Heart left ventricle (tissue), 16 donors: Measurements from ENCODE around the gene CNTN4. TPM values are rescaled to one million over a fixed set of nuclear protein-coding genes. Genes with fewer than 3 reads are reported as not detected.

ENCODE experiments used
- ATAC-seq, 4 donors: fragments of 200-7000 bp; cut with Tn5 transposase; one replicate each; pipeline ENCODE4 v1.9.1; 2020 to 2022; ENCODE audit warnings: moderate library complexity in 4 of 4, mild to moderate bottlenecking in 3 of 4, moderate number of reproducible peaks in 1 of 4
- DNase-seq, 5 donors: peaks; one replicate each; pipeline ENCODE4 v3.0.0-alpha.2; 2020
- H3K27ac ChIP-seq, 12 donors: fragments of 200-600 bp; sonication (generic) in 4 of 12; one replicate each; pipeline versions ENCODE4 v1.5.0 to v1.8.0; 2016 to 2022; ENCODE audit warnings: mild to moderate bottlenecking in 2 of 12
- H3K27me3 ChIP-seq, 9 donors: fragments of 200-600 bp; sonication (generic) in 2 of 9; one replicate each; pipeline versions ENCODE4 v1.5.1 to v1.8.0; 2016 to 2022; ENCODE audit warnings: mild to moderate bottlenecking in 3 of 9
- H3K36me3 ChIP-seq, 9 donors: fragments of 200-600 bp; sonication (generic) in 2 of 9; one replicate each; pipeline versions ENCODE4 v1.5.0 to v1.8.0; 2018 to 2022; ENCODE audit warnings: mild to moderate bottlenecking in 2 of 9
- H3K4me1 ChIP-seq, 12 donors: fragments of 200-600 bp; sonication (generic) in 4 of 12; one replicate each; pipeline versions ENCODE4 v1.5.0 to v1.8.0; 2016 to 2022; ENCODE audit warnings: mild to moderate bottlenecking in 3 of 12
- H3K4me3 ChIP-seq, 12 donors: fragments of 200-600 bp; sonication (generic) in 4 of 12; one replicate each; pipeline versions ENCODE4 v1.5.0 to v1.8.0; 2017 to 2022; ENCODE audit warnings: mild to moderate bottlenecking in 9 of 12, moderate library complexity in 4 of 12
- H3K9me3 ChIP-seq, 12 donors: fragments of 200-600 bp; sonication (generic) in 4 of 12; one replicate each; pipeline versions ENCODE4 v1.5.0 to v1.8.0; 2016 to 2022; ENCODE audit warnings: mild to moderate bottlenecking in 1 of 12
- CTCF ChIP-seq, 12 donors: fragments of 200-600 bp; sonication (generic) in 4 of 12; IDR thresholded peaks; one replicate each; pipeline versions ENCODE4 v1.5.0 to v1.8.0; 2018 to 2022; ENCODE audit warnings: antibody characterized with exemption in 12 of 12, mild to moderate bottlenecking in 5 of 12
- POLR2A ChIP-seq, 2 donors: fragments of 450-650 bp; IDR thresholded peaks; one replicate each; pipeline ENCODE4 v1.6.1; 2017; ENCODE audit warnings: antibody characterized with exemption in 2 of 2, mild to moderate bottlenecking in 2 of 2, moderate library complexity in 2 of 2
- WGBS, 4 donors: extraction: QIAGEN DNeasy Blood & Tissue Kit in 2 of 4; methylation state at CpG; one replicate each; pipeline versions ENCODE4 v1.1.5 to v1.1.7; 2013 to 2018; 5-methylcytosine and 5-hydroxymethylcytosine counted together
- intact Hi-C, 10 donors: fragments of 100-400 bp; cut with DNase I; formaldehyde crosslinking; loops; one replicate each; pipeline versions ENCODE4 v1.11.1 to v1.14.2; 2022
- polyA plus RNA-seq, 2 donors: library from polyadenylated mRNA; stranded (reverse); fragments of 200-250 nt; gene quantifications; one replicate each; pipeline ENCODE4 v1.2.3, GENCODE V29; 2013
- total RNA-seq, 9 donors: library from RNA; depleted of rRNA in 2 of 9; stranded (reverse); fragments of >200 nt in 2 of 9; fragmentation: NEBNext Ultra II Directional in 3 of 9; extraction: Animal tissue kit (Norgen Biotek cat#: 25700) in 3 of 9; gene quantifications; one replicate each; pipeline versions ENCODE4 v1.1.0 to v1.2.4, GENCODE V29; 2016 to 2023
- donor health status: ischemic (EF 13 %, LVEDD 7.1; RV severe dilation, severe dysfunction).
- donor health status: healthy with polysubstance abuse.
- donor health status: DM: no; HTN: yes; CAD: no.
- donor health status: DM: no; HTN: no; CAD: no.
- donor health status: ischemic (EF 25% LVEDD 6.9; RV normal size, moderate dysfunction).
- donor health status: ischemic (EF 25% LVEDD 5.7; RV mildly dilated, moderate dysfunction).
- donor health status: healthy.
- donor health status: DM: yes; HTN: yes; CAD: no.
- donor health status: ischemic (EF 35%, LVEDD 5.7; RV mildly dilated, moderate dysfunction).
- donor health status: nonischemic (EF 11% LVEDD 7.7; RV severe dilation, severe dysfunction).
- donor health status: DM: yes; HTN: yes; CAD: no.
- donor health status: PGD.
- donor health status: ischemic (EF 29% LVEDD 5.4; RV normal size, mild dysfunction).
- donor health status: nonischemic (EF 23%, LVEDD 6.1; RV moderate dilation, normal function).

The CNTN4 gene
- total and polyA plus RNA-seq, 11 donors, result 0.30 to 6.7 (median 1.2) TPM

- no peak for TF ChIP-seq POLR2A (IDR thresholded peaks at IDR 0.05)
- Histone ChIP-seq H3K36me3 (no peaks in the 10 kb centered on the region), H3K27me3 (no peaks in the 10 kb centered on the region), H3K27ac (no peak overlapping the region), H3K4me1 (no peaks in the 10 kb centered on the region), H3K9me3 (no peaks in the 10 kb centered on the region), H3K4me3 (no peak overlapping the region)
- no peak for DNase-seq
- WGBS, 4 donors, result 87 to 97% (median 95%) methylated on average over 2 of the region's 2 CpGs
- intact Hi-C loops, result no loop called here
- ATAC-seq, result no peak
Observed at GRCh38 chr3:2940062-2940461, 841.4 kb downstream of the CNTN4 start.

GRCh38 chr3:2944628-2945027 is 846.0 kb downstream of the CNTN4 start:
- H3K27me3 ChIP-seq, result no peaks in the 10 kb centered on the region
- no peaks in the 10 kb centered on the region for H3K4me1 ChIP-seq
- no peaks in the 10 kb centered on the region for H3K9me3 ChIP-seq
- DNase-seq (no peak), ATAC-seq (no peak)
- H3K27ac ChIP-seq, result no peak overlapping the region
- intact Hi-C loops, result no loop called here
- no peaks in the 10 kb centered on the region for H3K36me3 ChIP-seq
- TF ChIP-seq CTCF (IDR thresholded peaks at IDR 0.05) (no peak), POLR2A (IDR thresholded peaks at IDR 0.05) (no peak)
- H3K4me3 ChIP-seq, result no peak overlapping the region
- 84 to 90% (median 88%) methylated on average over 1 of the region's 1 CpG for WGBS, 4 donors

GRCh38 chr3:2945121-2945520 is 846.5 kb downstream of the CNTN4 start:
- TF ChIP-seq CTCF (IDR thresholded peaks at IDR 0.05) (no peak), POLR2A (IDR thresholded peaks at IDR 0.05) (no peak)
- Histone ChIP-seq H3K27ac (no peak overlapping the region), H3K27me3 (no peaks in the 10 kb centered on the region), H3K4me3 (no peak overlapping the region), H3K9me3 (no peaks in the 10 kb centered on the region), H3K4me1 (no peaks in the 10 kb centered on the region), H3K36me3 (no peaks in the 10 kb centered on the region)
- WGBS, 4 donors, result 44 to 58% (median 54%) methylated on average over 3 of the region's 3 CpGs
- DNase-seq (no peak), ATAC-seq (no peak)
- intact Hi-C loops, result no loop called here

- DNase-seq, result no peak
- Histone ChIP-seq H3K27ac (no peak overlapping the region), H3K9me3 (no peaks in the 10 kb centered on the region), H3K4me3 (no peak overlapping the region), H3K4me1 (no peaks in the 10 kb centered on the region), H3K27me3 (no peaks in the 10 kb centered on the region), H3K36me3 (no peaks in the 10 kb centered on the region)
- no peak for ATAC-seq
- intact Hi-C loops, result no loop called here
- TF ChIP-seq POLR2A (IDR thresholded peaks at IDR 0.05) (no peak), CTCF (IDR thresholded peaks at IDR 0.05) (no peak)
- WGBS, 4 donors, result 62 to 79% (median 73%) methylated on average over 2 of the region's 2 CpGs
Observed at GRCh38 chr3:2947536-2947935, 848.9 kb downstream of the CNTN4 start.

- Histone ChIP-seq H3K36me3 (no peaks in the 10 kb centered on the region), H3K27me3 (no peaks in the 10 kb centered on the region), H3K4me1 (no peaks in the 10 kb centered on the region), H3K9me3 (no peaks in the 10 kb centered on the region), H3K27ac (no peak overlapping the region), H3K4me3 (no peak overlapping the region)
- TF ChIP-seq CTCF (IDR thresholded peaks at IDR 0.05), result no peak
- no peak for TF ChIP-seq POLR2A (IDR thresholded peaks at IDR 0.05)
- 33 to 53% (median 49%) methylated on average over 1 of the region's 1 CpG for WGBS, 4 donors
- no peak for DNase-seq
- ATAC-seq, result no peak
- intact Hi-C loops, result no loop called here
Observed at GRCh38 chr3:2948882-2949281, 850.2 kb downstream of the CNTN4 start.
